Measurements from ENCODE around the gene ZNF609. TPM values are rescaled to one million over a fixed set of nuclear protein-coding genes. Genes with fewer than 3 reads are reported as not detected.

ZNF609 gene
- total RNA-seq, 4 donors from 2014 or later = 10.3 to 16.5 (median 12.4) TPM

GRCh38 chr15:64513823-64514222 lies 53.4 kb downstream of the ZNF609 start:
- no peak for TF ChIP-seq POLR2A (IDR thresholded peaks at IDR 0.05)
- TF ChIP-seq CTCF (IDR thresholded peaks at IDR 0.05 in 4 of 5, conservative IDR thresholded peaks at IDR 0.05 in 1 of 5) = no peak
- intact Hi-C loops (cut with DNase I; ENCODE audit: low total_unique reads) = no loop called here
- no peaks in the 10 kb centered on the region for H3K27me3 ChIP-seq
- H3K36me3 ChIP-seq = no peaks in the 10 kb centered on the region
- in situ Hi-C loops (cut with MboI; ENCODE audit: low sequenced_read_pairs in 4 of 4) = no loop called here
- DNase-seq = no peak
- H3K4me1 ChIP-seq = peaks cover 8 to 11% of the 10 kb centered on the region in 2 donors
- H3K9me3 ChIP-seq = no peaks in the 10 kb centered on the region
- H3K27ac ChIP-seq = no peak overlapping the region
- H3K4me3 ChIP-seq = no peak overlapping the region
- no peak for ATAC-seq

GRCh38 chr15:64515196-64515595 lies 54.8 kb downstream of the ZNF609 start:
- Histone ChIP-seq H3K4me1 (peaks cover 8 to 11% of the 10 kb centered on the region in 2 donors), H3K27ac (no peak overlapping the region), H3K27me3 (no peaks in the 10 kb centered on the region), H3K9me3 (no peaks in the 10 kb centered on the region), H3K36me3 (no peaks in the 10 kb centered on the region), H3K4me3 (no peak overlapping the region)
- no peak for DNase-seq
- in situ Hi-C loops (cut with MboI; ENCODE audit: low sequenced_read_pairs in 4 of 4) (no loop called here), intact Hi-C loops (cut with DNase I; ENCODE audit: low total_unique reads) (no loop called here)
- no peak for TF ChIP-seq POLR2A (IDR thresholded peaks at IDR 0.05)
- no peak for TF ChIP-seq CTCF (IDR thresholded peaks at IDR 0.05 in 4 of 5, conservative IDR thresholded peaks at IDR 0.05 in 1 of 5)
- no peak for ATAC-seq

GRCh38 chr15:64515825-64516224 lies 55.4 kb downstream of the ZNF609 start:
- Histone ChIP-seq H3K4me1 (peaks cover 8 to 12% of the 10 kb centered on the region in 2 donors), H3K36me3 (no peaks in the 10 kb centered on the region), H3K9me3 (no peaks in the 10 kb centered on the region), H3K4me3 (no peak overlapping the region), H3K27ac (no peak overlapping the region), H3K27me3 (no peaks in the 10 kb centered on the region)
- in situ Hi-C loops (cut with MboI; ENCODE audit: low sequenced_read_pairs in 4 of 4) (no loop called here), intact Hi-C loops (cut with DNase I; ENCODE audit: low total_unique reads) (no loop called here)
- TF ChIP-seq CTCF (IDR thresholded peaks at IDR 0.05 in 4 of 5, conservative IDR thresholded peaks at IDR 0.05 in 1 of 5) = no peak
- DNase-seq (no peak), ATAC-seq (no peak)

- no peak overlapping the region for H3K4me3 ChIP-seq
- no peak for ATAC-seq
- H3K27me3 ChIP-seq = no peaks in the 10 kb centered on the region
- no peaks in the 10 kb centered on the region for H3K36me3 ChIP-seq
- no peak for DNase-seq
- in situ Hi-C loops (cut with MboI; ENCODE audit: low sequenced_read_pairs in 4 of 4) = no loop called here
- peaks cover 23 to 30% of the 10 kb centered on the region in 2 donors for H3K4me1 ChIP-seq
- H3K9me3 ChIP-seq = no peaks in the 10 kb centered on the region
- no peak overlapping the region for H3K27ac ChIP-seq
- TF ChIP-seq CTCF (IDR thresholded peaks at IDR 0.05 in 4 of 5, conservative IDR thresholded peaks at IDR 0.05 in 1 of 5) = no peak
- no peak for TF ChIP-seq POLR2A (IDR thresholded peaks at IDR 0.05)
- intact Hi-C loops (cut with DNase I; ENCODE audit: low total_unique reads) = no loop called here
Measured at GRCh38 chr15:64519897-64520296, 59.5 kb downstream of the ZNF609 start.

GRCh38 chr15:64521201-64521600 lies 60.8 kb downstream of the ZNF609 start:
- peak overlapping the region in 1 of 4 donors; percentile 18 for H3K27ac ChIP-seq
- TF ChIP-seq POLR2A (IDR thresholded peaks at IDR 0.05) (no peak), CTCF (IDR thresholded peaks at IDR 0.05 in 4 of 5, conservative IDR thresholded peaks at IDR 0.05 in 1 of 5) (no peak)
- peaks cover 18 to 25% of the 10 kb centered on the region in 2 donors for H3K4me1 ChIP-seq
- in situ Hi-C loops (cut with MboI; ENCODE audit: low sequenced_read_pairs in 4 of 4) (no loop called here), intact Hi-C loops (cut with DNase I; ENCODE audit: low total_unique reads) (no loop called here)
- no peak overlapping the region for H3K4me3 ChIP-seq
- no peaks in the 10 kb centered on the region for H3K27me3 ChIP-seq
- no peaks in the 10 kb centered on the region for H3K9me3 ChIP-seq
- H3K36me3 ChIP-seq = no peaks in the 10 kb centered on the region
- no peak for ATAC-seq
- no peak for DNase-seq

All from gastrocnemius medialis (tissue), 4 donors.